Osteoblast (primary cell): ENCODE measurements around the gene COPS6. TPM values are rescaled to one million over a fixed set of nuclear protein-coding genes. Genes with fewer than 3 reads are reported as not detected.

ENCODE experiments used
- DNase-seq: peaks from one replicate; pipeline ENCODE4 v3.0.0; 2011; ENCODE audit warnings: low spot score, mixed read lengths; ENCODE audit not compliant: insufficient read length; ENCODE audit errors: missing footprints
- H2AFZ ChIP-seq: 2 replicates; pipeline ENCODE4 v1.6.0; 2011; ENCODE audit warnings: mild to moderate bottlenecking, low read length
- H3K27ac ChIP-seq: 2 replicates; pipeline ENCODE4 v1.5.1; 2011; ENCODE audit warnings: mild to moderate bottlenecking, low read depth, low read length, moderate library complexity
- H3K27me3 ChIP-seq: 2 replicates; pipeline ENCODE4 v1.6.0; 2012; ENCODE audit warnings: mild to moderate bottlenecking, control low read depth, inconsistent platforms, low read length, moderate library complexity; ENCODE audit not compliant: insufficient read depth
- H3K36me3 ChIP-seq: 2 replicates; pipeline ENCODE4 v1.5.1; 2011; ENCODE audit warnings: mild to moderate bottlenecking, low read length, control low read depth, moderate library complexity; ENCODE audit not compliant: insufficient read depth
- H3K4me1 ChIP-seq: 2 replicates; pipeline ENCODE4 v1.5.1; 2011; ENCODE audit warnings: mild to moderate bottlenecking, low read length, control low read depth, moderate library complexity; ENCODE audit not compliant: insufficient read depth
- H3K4me2 ChIP-seq: 2 replicates; pipeline ENCODE4 v1.6.0; 2011; ENCODE audit warnings: mild to moderate bottlenecking, low read length; ENCODE audit not compliant: insufficient read depth
- H3K4me3 ChIP-seq: fragments of 200-600 bp; sonication (generic); 3 replicates; pipeline ENCODE4 v1.5.1; 2012; ENCODE audit warnings: mild to moderate bottlenecking, low read length, inconsistent platforms; ENCODE audit not compliant: insufficient read depth
- H3K79me2 ChIP-seq: 2 replicates; pipeline ENCODE4 v1.6.0; 2012; ENCODE audit warnings: mild to moderate bottlenecking, low read length, control low read depth, inconsistent platforms; ENCODE audit not compliant: insufficient read depth
- H3K9me3 ChIP-seq: 2 replicates; pipeline ENCODE4 v1.5.1; 2011; ENCODE audit warnings: low read depth, low read length, control low read depth
- H4K20me1 ChIP-seq: 2 replicates; pipeline ENCODE4 v1.6.0; 2012; ENCODE audit warnings: mild to moderate bottlenecking, low read length, control low read depth; ENCODE audit not compliant: insufficient read depth
- total RNA-seq: library from RNA; depleted of rRNA; stranded (reverse); fragments of >200 nt; gene quantifications from 2 replicates; pipeline ENCODE4 v1.2.3, GENCODE V29; 2012
- TF ChIP-seq, protein P1 (sequence below): IDR thresholded peaks from 2 replicates; pipeline ENCODE4 v1.5.1; 2011; ENCODE audit warnings: mild to moderate bottlenecking, low read depth, low read length, moderate library complexity; ENCODE audit errors: extremely low read depth

COPS6 gene
- total RNA-seq, 1 donor: 45.6 TPM

DNA sequence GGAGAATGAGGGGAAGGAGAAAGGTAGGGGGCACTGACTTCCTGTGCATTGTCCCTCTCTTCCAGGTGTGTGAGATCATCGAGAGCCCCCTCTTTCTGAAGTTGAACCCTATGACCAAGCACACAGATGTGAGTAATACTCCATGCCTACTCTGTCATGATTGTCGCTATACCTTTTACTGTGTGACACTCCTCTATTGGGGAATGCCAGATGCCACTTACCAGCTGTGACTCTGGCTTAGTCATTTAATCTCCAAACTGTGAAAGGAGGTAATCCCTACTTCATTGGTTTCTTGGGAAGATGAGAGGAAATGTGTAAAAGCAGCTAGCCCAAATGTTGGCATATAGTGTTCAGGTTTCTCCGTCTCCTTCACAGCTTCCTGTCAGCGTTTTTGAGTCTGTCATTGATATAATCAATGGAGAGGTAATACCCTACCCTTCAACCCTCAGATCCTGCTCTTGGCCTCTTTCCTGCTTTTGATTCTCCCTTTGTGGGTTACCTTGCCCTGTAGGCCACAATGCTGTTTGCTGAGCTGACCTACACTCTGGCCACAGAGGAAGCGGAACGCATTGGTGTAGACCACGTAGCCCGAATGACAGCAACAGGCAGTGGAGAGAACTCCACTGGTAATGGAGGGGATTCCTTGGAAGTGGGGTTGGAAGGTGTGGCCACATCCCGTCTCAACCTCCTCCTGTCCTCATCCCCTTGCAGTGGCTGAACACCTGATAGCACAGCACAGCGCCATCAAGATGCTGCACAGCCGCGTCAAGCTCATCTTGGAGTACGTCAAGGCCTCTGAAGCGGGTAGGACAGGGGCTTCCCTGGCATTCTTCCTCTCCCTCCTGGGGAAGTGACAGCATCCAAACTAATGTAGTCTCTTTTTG, 2.0 kb downstream of the COPS6 start:
- peak overlapping the region; percentile 84 for H3K27ac ChIP-seq

DNA sequence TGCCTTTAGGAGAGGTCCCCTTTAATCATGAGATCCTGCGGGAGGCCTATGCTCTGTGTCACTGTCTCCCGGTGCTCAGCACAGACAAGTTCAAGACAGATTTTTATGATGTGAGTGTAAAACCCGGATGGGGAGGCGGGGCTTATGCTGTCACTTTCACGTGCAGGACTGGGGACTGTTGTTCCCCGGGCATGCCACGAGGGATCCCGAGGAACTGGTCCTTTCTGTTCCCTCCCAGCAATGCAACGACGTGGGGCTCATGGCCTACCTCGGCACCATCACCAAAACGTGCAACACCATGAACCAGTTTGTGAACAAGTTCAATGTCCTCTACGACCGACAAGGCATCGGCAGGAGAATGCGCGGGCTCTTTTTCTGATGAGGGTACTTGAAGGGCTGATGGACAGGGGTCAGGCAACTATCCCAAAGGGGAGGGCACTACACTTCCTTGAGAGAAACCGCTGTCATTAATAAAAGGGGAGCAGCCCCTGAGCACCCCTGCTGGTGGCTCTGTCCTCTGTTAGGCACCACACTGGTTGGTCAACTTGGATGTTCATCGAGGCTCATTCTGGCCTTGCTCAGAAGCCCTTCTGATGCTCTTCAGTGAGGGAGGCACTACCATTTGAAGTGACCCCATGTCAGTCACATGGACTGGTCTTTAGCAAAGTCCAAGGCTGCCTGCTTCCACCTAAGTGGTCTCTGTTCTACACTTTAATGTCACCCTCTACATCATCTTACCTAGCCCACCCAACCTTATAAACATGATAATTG, 2.8 kb downstream of the COPS6 start:
- DNase-seq: no peak
- TF ChIP-seq, protein P1, sequence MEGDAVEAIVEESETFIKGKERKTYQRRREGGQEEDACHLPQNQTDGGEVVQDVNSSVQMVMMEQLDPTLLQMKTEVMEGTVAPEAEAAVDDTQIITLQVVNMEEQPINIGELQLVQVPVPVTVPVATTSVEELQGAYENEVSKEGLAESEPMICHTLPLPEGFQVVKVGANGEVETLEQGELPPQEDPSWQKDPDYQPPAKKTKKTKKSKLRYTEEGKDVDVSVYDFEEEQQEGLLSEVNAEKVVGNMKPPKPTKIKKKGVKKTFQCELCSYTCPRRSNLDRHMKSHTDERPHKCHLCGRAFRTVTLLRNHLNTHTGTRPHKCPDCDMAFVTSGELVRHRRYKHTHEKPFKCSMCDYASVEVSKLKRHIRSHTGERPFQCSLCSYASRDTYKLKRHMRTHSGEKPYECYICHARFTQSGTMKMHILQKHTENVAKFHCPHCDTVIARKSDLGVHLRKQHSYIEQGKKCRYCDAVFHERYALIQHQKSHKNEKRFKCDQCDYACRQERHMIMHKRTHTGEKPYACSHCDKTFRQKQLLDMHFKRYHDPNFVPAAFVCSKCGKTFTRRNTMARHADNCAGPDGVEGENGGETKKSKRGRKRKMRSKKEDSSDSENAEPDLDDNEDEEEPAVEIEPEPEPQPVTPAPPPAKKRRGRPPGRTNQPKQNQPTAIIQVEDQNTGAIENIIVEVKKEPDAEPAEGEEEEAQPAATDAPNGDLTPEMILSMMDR: peak; percentile 9
- Histone ChIP-seq H4K20me1 (peaks cover 7% of the 10 kb centered on the region), H3K27me3 (no peaks in the 10 kb centered on the region), H3K4me2 (no peak overlapping the region), H3K79me2 (peaks cover 41% of the 10 kb centered on the region), H3K36me3 (peaks cover 64% of the 10 kb centered on the region), H3K9me3 (no peaks in the 10 kb centered on the region), H3K4me3 (no peak overlapping the region), H3K27ac (peak overlapping the region; percentile 84), H2AFZ (no peak overlapping the region), H3K4me1 (peaks cover 30% of the 10 kb centered on the region)

More for the DNA sequence above, 2.0 kb downstream of the COPS6 start:
- Histone ChIP-seq H3K9me3 (no peaks in the 10 kb centered on the region), H4K20me1 (peaks cover 7% of the 10 kb centered on the region), H2AFZ (no peak overlapping the region), H3K4me1 (peaks cover 31% of the 10 kb centered on the region), H3K27me3 (no peaks in the 10 kb centered on the region), H3K36me3 (peaks cover 56% of the 10 kb centered on the region), H3K79me2 (peaks cover 41% of the 10 kb centered on the region), H3K4me2 (peak overlapping the region; percentile 1), H3K4me3 (no peak overlapping the region)
- no peak for DNase-seq
- TF ChIP-seq, protein P1: no peak

DNA sequence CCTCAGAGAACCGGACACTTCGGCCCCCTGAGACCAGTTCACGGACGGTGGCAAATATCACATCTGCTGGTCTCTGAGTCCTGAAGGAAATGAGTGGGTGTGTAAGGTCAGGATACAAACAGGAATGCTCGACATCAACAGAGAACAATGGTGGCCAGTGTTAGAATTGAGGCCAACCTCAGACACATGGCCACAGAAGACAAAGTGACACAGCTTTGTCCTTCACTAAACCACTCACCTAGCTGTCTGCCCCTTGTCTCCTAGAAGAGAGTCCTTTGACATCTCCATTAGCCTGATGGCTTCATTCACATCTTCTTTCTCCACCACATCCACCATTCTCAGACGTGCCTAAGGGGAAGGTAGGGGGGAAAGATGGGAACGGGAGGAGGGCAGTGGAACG, 4.3 kb downstream of the COPS6 start:
- Histone ChIP-seq H3K27me3 (no peaks in the 10 kb centered on the region), H3K4me2 (no peak overlapping the region), H3K4me1 (peaks cover 18% of the 10 kb centered on the region), H3K36me3 (peaks cover 76% of the 10 kb centered on the region), H3K79me2 (peaks cover 52% of the 10 kb centered on the region), H3K9me3 (no peaks in the 10 kb centered on the region), H2AFZ (no peak overlapping the region), H4K20me1 (peaks cover 7% of the 10 kb centered on the region), H3K4me3 (no peak overlapping the region), H3K27ac (no peak overlapping the region)
- TF ChIP-seq, protein P1: no peak
- no peak for DNase-seq

DNA sequence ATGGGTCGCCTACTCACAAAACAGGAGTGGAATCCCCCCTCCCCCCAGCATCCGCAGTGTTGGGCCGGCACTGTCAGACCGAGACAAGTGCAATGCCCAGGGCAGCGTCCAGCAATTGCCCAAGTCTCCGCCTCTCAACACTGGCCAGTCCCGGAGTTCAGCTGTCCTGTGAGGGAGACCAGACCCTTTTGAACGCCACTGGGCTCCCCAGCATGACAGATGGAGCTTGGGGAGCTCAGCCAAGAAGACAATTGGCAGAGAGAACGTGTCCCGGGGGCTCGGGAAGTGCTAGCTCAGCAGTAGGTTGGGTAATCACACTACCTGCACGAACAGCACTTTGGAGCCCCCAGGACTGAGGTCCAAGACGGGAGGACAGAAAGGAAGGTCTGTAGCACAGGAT, 4.7 kb downstream of the COPS6 start:
- no peaks in the 10 kb centered on the region for H3K27me3 ChIP-seq
- no peak overlapping the region for H3K4me3 ChIP-seq
- no peak overlapping the region for H3K4me2 ChIP-seq
- H4K20me1 ChIP-seq: peaks cover 7% of the 10 kb centered on the region
- peaks cover 15% of the 10 kb centered on the region for H3K4me1 ChIP-seq
- H3K36me3 ChIP-seq: peaks cover 81% of the 10 kb centered on the region
- TF ChIP-seq, protein P1: no peak
- DNase-seq: no peak
- peaks cover 54% of the 10 kb centered on the region for H3K79me2 ChIP-seq
- H3K9me3 ChIP-seq: no peaks in the 10 kb centered on the region
- no peak overlapping the region for H3K27ac ChIP-seq
- H2AFZ ChIP-seq: no peak overlapping the region
